CD4-positive, alpha-beta T cell (primary cell): ENCODE measurements around the gene HNRNPA3. TPM values are rescaled to one million over a fixed set of nuclear protein-coding genes. Genes with fewer than 3 reads are reported as not detected.
"Not testable (repeated sequence)": the region's sequence is repeated elsewhere in the genome, so short reads cannot be mapped to it uniquely, and the experiment has no call there.

ENCODE experiments used
- ATAC-seq: fragments of 200-7000 bp; cut with Tn5 transposase; one replicate; pipeline ENCODE4 v1.10.0; 2022; ENCODE audit warnings: mild to moderate bottlenecking; ENCODE audit not compliant: poor library complexity
- CTCF ChIA-PET: fragments of 350-600 bp; sonication (Branson Sonifier 250); formaldehyde crosslinking; loops from one replicate; lab custom pipeline; 2021; ENCODE audit warnings: antibody characterized with exemption, inconsistent platforms; lab: Charles Lee
- POLR2A ChIA-PET: fragments of 350-600 bp; sonication (Branson Sonifier 250); formaldehyde crosslinking; loops from one replicate; lab custom pipeline; 2021; ENCODE audit warnings: antibody characterized with exemption, inconsistent platforms; lab: Charles Lee
- DNase-seq, 14 experiments: peaks; one replicate each; pipeline ENCODE4 v3.0.0-alpha.2; 2013 to 2020; ENCODE audit warnings: mixed read lengths in 2 of 14
- H3K27ac ChIP-seq, 2 donors: one replicate each; pipeline versions ENCODE4 v1.5.1 to v1.7.0; 2013; ENCODE audit warnings: low read length in 2 of 2, low read depth in 1 of 2, mild to moderate bottlenecking in 1 of 2
- H3K27me3 ChIP-seq, 2 experiments: 1 replicate in 1 of 2; 2 replicates in 1 of 2; pipeline versions ENCODE4 v1.6.1 to v1.7.0; 2013; ENCODE audit warnings: low read length in 2 of 2, control low read depth in 1 of 2, mild to moderate bottlenecking in 1 of 2, moderate library complexity in 1 of 2; ENCODE audit not compliant: insufficient read depth in 2 of 2, control insufficient read depth in 1 of 2
- H3K36me3 ChIP-seq: one replicate; pipeline ENCODE4 v1.6.1; 2013; ENCODE audit warnings: low read length, control low read depth; ENCODE audit not compliant: insufficient read depth
- H3K4me1 ChIP-seq: one replicate; pipeline ENCODE4 v1.6.1; 2013; ENCODE audit warnings: low read length, control low read depth; ENCODE audit not compliant: insufficient read depth
- H3K4me3 ChIP-seq: one replicate; pipeline ENCODE4 v1.5.1; 2013; ENCODE audit warnings: mild to moderate bottlenecking, low read length, moderate library complexity
- H3K9me3 ChIP-seq, 2 experiments: 1 replicate in 1 of 2; 2 replicates in 1 of 2; pipeline versions ENCODE4 v1.6.1 to v1.7.0; 2013; ENCODE audit warnings: low read length in 2 of 2, mild to moderate bottlenecking in 2 of 2, control low read depth in 1 of 2, moderate library complexity in 1 of 2; ENCODE audit not compliant: control insufficient read depth in 1 of 2, insufficient read depth in 1 of 2
- H3K27ac Mint-ChIP-seq: one replicate; pipeline ENCODE4 v1.8.0; 2020; ENCODE audit warnings: mixed read lengths
- H3K27me3 Mint-ChIP-seq: one replicate; pipeline ENCODE4 v1.8.0; 2021; ENCODE audit warnings: mixed read lengths
- H3K36me3 Mint-ChIP-seq: one replicate; pipeline ENCODE4 v1.8.0; 2021; ENCODE audit warnings: low read depth, mixed read lengths
- H3K4me1 Mint-ChIP-seq: one replicate; pipeline ENCODE4 v1.8.0; 2021; ENCODE audit warnings: low read depth, mixed read lengths
- H3K4me3 Mint-ChIP-seq: one replicate; pipeline ENCODE4 v1.8.0; 2020; ENCODE audit warnings: mild to moderate bottlenecking, mixed read lengths
- H3K9me3 Mint-ChIP-seq: one replicate; pipeline ENCODE4 v1.8.0; 2020; ENCODE audit warnings: mixed read lengths
- CTCF ChIP-seq: fragments of 200-600 bp; IDR thresholded peaks from one replicate; pipeline ENCODE4 v1.8.0; 2022; ENCODE audit warnings: antibody characterized with exemption, mild to moderate bottlenecking
- intact Hi-C, 2 experiments: fragments of 100-400 bp; cut with DNase I in 1 of 2; cut with micrococcal nuclease in 1 of 2; formaldehyde crosslinking; loops; one replicate each; pipeline versions ENCODE4 v1.15.1 to v1.9.0; 2023 to 2025; cut with DNase I, micrococcal nuclease
- total RNA-seq, 174 experiments: library from RNA in 2 of 174; stranded (reverse) in 2 of 174; gene quantifications; one replicate each; pipeline ENCODE4 v1.2.3 and lab custom pipeline; 2021 to 2026

HNRNPA3 gene
- total RNA-seq, 2 experiments from 2014 or later: 162 to 167 TPM

GRCh38 chr2:177179227-177179626, 33.4 kb upstream of the HNRNPA3 start:
- DNase-seq (no peak), ATAC-seq (no peak)
- intact Hi-C loops: no loop called here
- Mint-ChIP-seq H3K9me3 (no peaks in the 10 kb centered on the region), H3K36me3 (no peaks in the 10 kb centered on the region), H3K27me3 (no peaks in the 10 kb centered on the region), H3K4me1 (no peaks in the 10 kb centered on the region), H3K4me3 (no peak overlapping the region), H3K27ac (no peak overlapping the region)
- Histone ChIP-seq H3K27me3 (no peaks in the 10 kb centered on the region), H3K9me3 (no peaks in the 10 kb centered on the region), H3K36me3 (no peaks in the 10 kb centered on the region), H3K4me1 (no peaks in the 10 kb centered on the region), H3K27ac (no peak overlapping the region), H3K4me3 (no peak overlapping the region)
- ChIA-PET CTCF (interaction anchor here (0.6 kb wide), 1 partner anchor 74 kb away, joined by 3 read pairs; no protein-coding TSS in a partner anchor), POLR2A (no interaction called here)
- no peak for TF ChIP-seq CTCF

- H3K27me3 Mint-ChIP-seq, H3K27ac ChIP-seq, H3K36me3 Mint-ChIP-seq, H3K4me3 ChIP-seq, ATAC-seq, POLR2A ChIA-PET, H3K4me1 Mint-ChIP-seq, CTCF ChIA-PET, H3K27ac Mint-ChIP-seq, intact Hi-C loops, H3K9me3 ChIP-seq, H3K4me3 Mint-ChIP-seq, H3K4me1 ChIP-seq, H3K36me3 ChIP-seq, H3K9me3 Mint-ChIP-seq, DNase-seq, H3K27me3 ChIP-seq: not testable (repeated sequence)
Measured at GRCh38 chr2:177179671-177180070, 32.9 kb upstream of the HNRNPA3 start.

GRCh38 chr2:177180269-177181000, 32.2 kb upstream of the HNRNPA3 start:
- Mint-ChIP-seq H3K27ac (no peak overlapping the region), H3K4me3 (no peak overlapping the region), H3K4me1 (no peaks in the 10 kb centered on the region), H3K9me3 (no peaks in the 10 kb centered on the region), H3K36me3 (no peaks in the 10 kb centered on the region), H3K27me3 (no peaks in the 10 kb centered on the region)
- Histone ChIP-seq H3K9me3 (no peaks in the 10 kb centered on the region), H3K4me1 (no peaks in the 10 kb centered on the region), H3K36me3 (no peaks in the 10 kb centered on the region), H3K27me3 (no peaks in the 10 kb centered on the region), H3K27ac (no peak overlapping the region), H3K4me3 (no peak overlapping the region)
- ChIA-PET CTCF (no interaction called here), POLR2A (no interaction called here)
- ATAC-seq: no peak
- DNase-seq: no peak
- intact Hi-C loops: no loop called here
- no peak for TF ChIP-seq CTCF

GRCh38 chr2:177183860-177184259, 28.7 kb upstream of the HNRNPA3 start:
- Histone ChIP-seq H3K4me3 (no peak overlapping the region), H3K27me3 (no peaks in the 10 kb centered on the region), H3K4me1 (no peaks in the 10 kb centered on the region), H3K27ac (no peak overlapping the region), H3K9me3 (no peaks in the 10 kb centered on the region), H3K36me3 (no peaks in the 10 kb centered on the region)
- Mint-ChIP-seq H3K4me1 (no peaks in the 10 kb centered on the region), H3K27ac (no peak overlapping the region), H3K9me3 (no peaks in the 10 kb centered on the region), H3K36me3 (no peaks in the 10 kb centered on the region), H3K4me3 (no peak overlapping the region), H3K27me3 (no peaks in the 10 kb centered on the region)
- ChIA-PET POLR2A (no interaction called here), CTCF (interaction anchor here (1.4 kb wide), 1 partner anchor 19 kb away, joined by 4 read pairs; no protein-coding TSS in a partner anchor)
- intact Hi-C loops: no loop called here
- no peak for ATAC-seq
- TF ChIP-seq CTCF: no peak
- no peak for DNase-seq
